Femur (tissue), 1 donor: ENCODE results near the gene ING2.
"Not testable (repeated sequence)": the region's sequence is repeated elsewhere in the genome, so short reads cannot be mapped to it uniquely, and the experiment has no call there.

ENCODE experiments used
- DNase-seq: peaks from one replicate; pipeline ENCODE4 v3.0.0-alpha.2; 2017

ING2 gene

GRCh38 chr4:183552274-183553146, 47.7 kb downstream of the ING2 start:
- DNase-seq, result no peak

- not testable (repeated sequence) for DNase-seq
These were observed 48.3 kb downstream of the ING2 start for GRCh38 chr4:183553147-183553478.

- no peak for DNase-seq
These were observed 48.9 kb downstream of the ING2 start for GRCh38 chr4:183553601-183554345.

GRCh38 chr4:183554346-183554686, 49.5 kb downstream of the ING2 start:
- DNase-seq, result no peak

GRCh38 chr4:183554878-183555585, 50.2 kb downstream of the ING2 start:
- no peak for DNase-seq

GRCh38 chr4:183556947-183557346, 52.1 kb downstream of the ING2 start:
- DNase-seq, result no peak

GRCh38 chr4:183557611-183558010, 52.8 kb downstream of the ING2 start:
- DNase-seq, result no peak

GRCh38 chr4:183558873-183559272, 54.0 kb downstream of the ING2 start:
- DNase-seq, result no peak

GRCh38 chr4:183561905-183562304, 57.0 kb downstream of the ING2 start:
- no peak for DNase-seq
